Activated B cell treated with CpG ODN at 0.5 μM for 24 hours (primary cell): ENCODE measurements around the gene FAM83G. TPM values are rescaled to one million over a fixed set of nuclear protein-coding genes. Genes with fewer than 3 reads are reported as not detected.
"Not testable (repeated sequence)": the region's sequence is repeated elsewhere in the genome, so short reads cannot be mapped to it uniquely, and the experiment has no call there.

Experiments used
- ATAC-seq: fragments of 200-7000 bp; cut with Tn5 transposase; one replicate; pipeline ENCODE4 v1.10.0; 2021; ENCODE audit warnings: low read depth, mild to moderate bottlenecking, moderate library complexity
- CTCF ChIA-PET: fragments of 350-600 bp; sonication (Branson Sonifier 250); formaldehyde crosslinking; loops from one replicate; lab custom pipeline; 2021; ENCODE audit warnings: antibody characterized with exemption; lab: Charles Lee
- POLR2A ChIA-PET: fragments of 350-600 bp; sonication (Branson Sonifier 250); formaldehyde crosslinking; loops from one replicate; lab custom pipeline; 2021; ENCODE audit warnings: antibody characterized with exemption; lab: Charles Lee
- DNase-seq: peaks from one replicate; pipeline ENCODE4 v3.0.0; 2022
- H3K27ac Mint-ChIP-seq: one replicate; pipeline ENCODE4 v1.8.0; 2020; ENCODE audit warnings: mixed read lengths
- H3K27me3 Mint-ChIP-seq: one replicate; pipeline ENCODE4 v1.8.0; 2021; ENCODE audit warnings: mixed read lengths
- H3K36me3 Mint-ChIP-seq: one replicate; pipeline ENCODE4 v1.8.0; 2021; ENCODE audit warnings: low read depth, mixed read lengths
- H3K4me1 Mint-ChIP-seq: one replicate; pipeline ENCODE4 v1.8.0; 2021; ENCODE audit warnings: mixed read lengths
- H3K4me3 Mint-ChIP-seq: one replicate; pipeline ENCODE4 v1.8.0; 2020; ENCODE audit warnings: mild to moderate bottlenecking, mixed read lengths
- H3K9me3 Mint-ChIP-seq: one replicate; pipeline ENCODE4 v1.8.0; 2020; ENCODE audit warnings: mixed read lengths
- intact Hi-C: fragments of 100-400 bp; cut with micrococcal nuclease; formaldehyde crosslinking; loops from one replicate; pipeline ENCODE4 v1.15.1; 2024
- total RNA-seq: library from RNA; stranded (reverse); gene quantifications from 2 replicates; pipeline ENCODE4 v1.2.3, GENCODE V29; 2022
- TF ChIP-seq, protein P1 (sequence below): fragments of 200-600 bp; IDR thresholded peaks from one replicate; pipeline ENCODE4 v1.8.0; 2022; ENCODE audit warnings: antibody characterized with exemption, mild to moderate bottlenecking

FAM83G gene
- total RNA-seq, 1 donor from 2014 or later: 13.9 TPM

DNA sequence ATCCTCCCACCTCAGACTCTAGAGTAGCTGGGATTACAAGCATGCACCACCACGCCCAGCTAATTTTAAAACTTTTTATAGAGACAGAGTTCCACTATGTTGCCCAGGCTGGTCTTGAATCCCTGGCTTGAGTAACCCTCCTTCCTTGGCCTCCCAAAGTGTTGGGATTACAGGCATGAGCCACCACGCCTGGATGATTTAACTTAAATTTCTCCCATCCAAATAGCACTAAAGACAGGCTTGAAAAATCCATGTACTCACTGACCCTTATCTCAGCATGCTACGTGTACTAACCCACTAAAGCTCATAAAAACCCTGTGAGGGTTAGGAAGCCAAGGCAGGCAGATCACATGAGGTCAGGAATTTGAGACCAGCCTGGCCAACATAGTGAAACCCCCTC, 48.0 kb downstream of the FAM83G start:
- no peaks in the 10 kb centered on the region for H3K27me3 Mint-ChIP-seq
- TF ChIP-seq, protein P1, sequence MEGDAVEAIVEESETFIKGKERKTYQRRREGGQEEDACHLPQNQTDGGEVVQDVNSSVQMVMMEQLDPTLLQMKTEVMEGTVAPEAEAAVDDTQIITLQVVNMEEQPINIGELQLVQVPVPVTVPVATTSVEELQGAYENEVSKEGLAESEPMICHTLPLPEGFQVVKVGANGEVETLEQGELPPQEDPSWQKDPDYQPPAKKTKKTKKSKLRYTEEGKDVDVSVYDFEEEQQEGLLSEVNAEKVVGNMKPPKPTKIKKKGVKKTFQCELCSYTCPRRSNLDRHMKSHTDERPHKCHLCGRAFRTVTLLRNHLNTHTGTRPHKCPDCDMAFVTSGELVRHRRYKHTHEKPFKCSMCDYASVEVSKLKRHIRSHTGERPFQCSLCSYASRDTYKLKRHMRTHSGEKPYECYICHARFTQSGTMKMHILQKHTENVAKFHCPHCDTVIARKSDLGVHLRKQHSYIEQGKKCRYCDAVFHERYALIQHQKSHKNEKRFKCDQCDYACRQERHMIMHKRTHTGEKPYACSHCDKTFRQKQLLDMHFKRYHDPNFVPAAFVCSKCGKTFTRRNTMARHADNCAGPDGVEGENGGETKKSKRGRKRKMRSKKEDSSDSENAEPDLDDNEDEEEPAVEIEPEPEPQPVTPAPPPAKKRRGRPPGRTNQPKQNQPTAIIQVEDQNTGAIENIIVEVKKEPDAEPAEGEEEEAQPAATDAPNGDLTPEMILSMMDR: no peak
- no peak overlapping the region for H3K27ac Mint-ChIP-seq
- no peaks in the 10 kb centered on the region for H3K9me3 Mint-ChIP-seq
- POLR2A ChIA-PET: no interaction called here
- CTCF ChIA-PET: no interaction called here
- no peaks in the 10 kb centered on the region for H3K36me3 Mint-ChIP-seq
- DNase-seq (no peak), ATAC-seq (no peak)
- H3K4me3 Mint-ChIP-seq: no peak overlapping the region
- H3K4me1 Mint-ChIP-seq: peaks cover 12% of the 10 kb centered on the region
- intact Hi-C loops: no loop called here

DNA sequence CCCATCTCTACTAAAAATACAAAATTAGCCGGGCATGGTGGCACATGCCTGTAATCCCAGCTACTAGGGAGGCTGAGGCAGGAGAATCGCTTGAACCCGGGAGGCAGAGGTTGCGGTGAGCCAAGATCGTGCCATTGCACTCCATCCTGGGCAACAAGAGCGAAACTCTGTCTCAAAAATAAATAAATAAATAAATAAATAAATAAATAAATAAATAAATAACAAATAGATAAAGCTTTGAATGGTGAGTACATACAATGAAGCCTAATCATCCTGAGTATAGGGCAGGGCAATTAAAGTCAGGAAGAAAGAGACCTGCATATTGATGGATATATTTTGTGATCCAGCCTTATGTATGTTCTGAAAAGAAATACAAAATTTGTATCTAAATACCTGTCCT, 48.5 kb downstream of the FAM83G start:
- CTCF ChIA-PET, H3K4me1 Mint-ChIP-seq, H3K27ac Mint-ChIP-seq, H3K27me3 Mint-ChIP-seq, H3K36me3 Mint-ChIP-seq, ATAC-seq, intact Hi-C loops, H3K9me3 Mint-ChIP-seq, H3K4me3 Mint-ChIP-seq, DNase-seq: not testable (repeated sequence)
- POLR2A ChIA-PET: interaction anchor here (0.7 kb wide), 1 partner anchor 941 kb away, joined by 3 read pairs; no protein-coding TSS in a partner anchor

DNA sequence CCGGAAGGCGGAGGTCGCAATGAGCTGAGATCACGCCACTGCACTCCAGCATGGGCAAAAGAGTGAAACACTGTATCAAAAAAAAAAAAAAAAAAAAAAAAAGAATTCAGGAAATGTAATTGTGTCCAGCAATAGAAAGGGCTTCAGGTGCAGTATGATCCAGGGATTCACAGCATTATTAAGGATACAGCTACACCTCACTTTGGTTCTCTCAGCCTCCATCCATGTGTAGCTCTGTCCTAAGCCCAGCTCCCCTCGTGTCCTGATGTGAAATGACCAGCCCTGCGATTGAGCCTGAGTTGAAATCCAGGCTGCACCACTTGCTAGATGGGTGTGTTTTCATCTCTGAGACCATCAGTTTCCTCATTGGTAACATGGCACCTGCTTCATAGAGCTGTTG, 49.6 kb downstream of the FAM83G start:
- POLR2A ChIA-PET: interaction anchor here (1.6 kb wide), 1 partner anchor 11 kb away, joined by 3 read pairs; no protein-coding TSS in a partner anchor
- H3K27ac Mint-ChIP-seq: no peak overlapping the region

DNA sequence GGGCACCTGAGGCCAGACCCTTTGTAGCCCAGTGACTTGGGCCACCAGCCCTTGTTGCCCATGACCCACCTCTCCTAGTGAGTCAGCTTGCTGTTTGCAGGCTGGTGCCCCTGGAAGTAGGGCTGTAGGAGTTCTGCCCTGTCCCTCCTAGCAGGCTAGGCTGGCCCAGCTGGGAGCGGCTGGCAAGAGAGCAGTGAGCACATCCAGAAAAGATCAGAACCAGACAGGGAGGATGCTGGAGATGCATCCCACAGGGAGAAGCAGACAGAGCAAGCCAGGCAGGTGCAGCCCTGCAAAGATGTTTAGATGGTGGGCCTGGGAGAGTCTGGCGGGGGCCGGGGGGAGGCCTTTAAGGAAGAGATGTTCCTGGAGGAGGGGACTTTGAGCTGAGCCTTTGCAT, 50.2 kb downstream of the FAM83G start:
- Mint-ChIP-seq H3K36me3 (no peaks in the 10 kb centered on the region), H3K4me3 (no peak overlapping the region), H3K27me3 (no peaks in the 10 kb centered on the region), H3K4me1 (peaks cover 4% of the 10 kb centered on the region), H3K27ac (no peak overlapping the region), H3K9me3 (no peaks in the 10 kb centered on the region)
- TF ChIP-seq, protein P1: no peak
- DNase-seq: no peak
- intact Hi-C loops: no loop called here
- ChIA-PET POLR2A (interaction anchor here (1.6 kb wide), 1 partner anchor 10 kb away, joined by 3 read pairs; no protein-coding TSS in a partner anchor), CTCF (no interaction called here)
- no peak for ATAC-seq

More for the DNA sequence above, 49.6 kb downstream of the FAM83G start:
- intact Hi-C loops: no loop called here
- Mint-ChIP-seq H3K27me3 (no peaks in the 10 kb centered on the region), H3K36me3 (no peaks in the 10 kb centered on the region), H3K9me3 (no peaks in the 10 kb centered on the region), H3K4me3 (no peak overlapping the region), H3K4me1 (peaks cover 4% of the 10 kb centered on the region)
- no peak for DNase-seq
- TF ChIP-seq, protein P1: no peak
- CTCF ChIA-PET: no interaction called here
- ATAC-seq: no peak

DNA sequence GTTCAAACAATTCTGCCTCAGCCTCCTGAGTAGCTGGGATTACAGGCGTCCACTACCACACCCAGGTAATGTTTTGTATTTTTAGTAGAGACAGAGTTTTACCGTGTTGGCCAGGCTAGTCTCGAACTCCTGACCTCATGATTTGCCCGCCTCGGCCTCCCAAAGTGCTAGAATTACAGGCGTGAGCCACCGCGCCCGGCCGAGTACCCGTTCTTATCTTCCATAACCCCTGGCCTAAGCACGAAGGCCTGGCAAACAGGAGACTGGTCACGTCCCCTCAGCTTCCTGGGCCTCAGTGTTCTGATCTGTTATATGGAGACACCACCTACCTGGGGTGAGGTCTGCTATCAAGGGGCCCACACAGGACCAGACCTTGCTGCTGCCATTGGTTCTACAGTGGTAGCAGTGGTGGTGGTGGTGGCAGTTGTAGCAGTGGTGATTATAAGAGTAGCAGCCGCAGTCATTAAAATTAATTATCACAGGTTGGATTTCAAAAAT, 51.3 kb downstream of the FAM83G start:
- H3K4me3 Mint-ChIP-seq: no peak overlapping the region
- no peaks in the 10 kb centered on the region for H3K36me3 Mint-ChIP-seq
- no peaks in the 10 kb centered on the region for H3K27me3 Mint-ChIP-seq
- H3K27ac Mint-ChIP-seq: no peak overlapping the region
- ATAC-seq (no peak), DNase-seq (no peak)
- TF ChIP-seq, protein P1: no peak
- peaks cover 4% of the 10 kb centered on the region for H3K4me1 Mint-ChIP-seq
- H3K9me3 Mint-ChIP-seq: no peaks in the 10 kb centered on the region
- intact Hi-C loops: no loop called here
- ChIA-PET POLR2A (no interaction called here), CTCF (no interaction called here)
